ENCODE results near the gene DIP2C. TPM values are rescaled to one million over a fixed set of nuclear protein-coding genes. Genes with fewer than 3 reads are reported as not detected.

DIP2C gene
- total RNA-seq, 1 experiment from 2014 or later: 11.4 TPM

DNA sequence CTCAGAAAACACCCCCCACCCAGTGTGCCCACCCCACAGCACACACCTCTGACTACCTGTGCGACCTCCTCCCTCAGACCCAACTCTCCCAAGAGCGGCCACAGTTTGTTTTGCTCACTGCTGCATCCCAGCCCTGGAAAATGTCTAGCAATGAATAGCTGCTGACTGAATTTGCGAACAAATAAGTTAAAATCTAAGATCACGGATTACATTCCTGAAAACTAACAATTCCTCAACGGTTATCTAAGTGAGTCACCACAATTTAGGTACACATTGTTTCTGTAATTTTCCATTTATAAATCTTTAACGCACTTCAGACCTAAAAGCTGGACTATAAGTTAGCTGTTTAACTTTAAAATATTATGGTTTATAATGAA lies 319.0 kb downstream of the DIP2C start:
- no peak overlapping the region for H3K4me3 Mint-ChIP-seq (ENCODE audit: unreplicated experiment)
- no TSS peak for BruUV-seq (replicated peaks)
- H3K27ac Mint-ChIP-seq (ENCODE audit: unreplicated experiment): no peak overlapping the region
- ChIA-PET CTCF (no interaction called here), POLR2A (no interaction called here)
- Histone ChIP-seq H3K4me3 (ENCODE audit: low read depth, low read length) (no peak overlapping the region), H3K36me3 (ENCODE audit: control insufficient read depth, insufficient read depth, low read length) (peaks cover 2% of the 10 kb centered on the region; the same call in 1 of the 2 replicates), H3K4me1 (peaks cover 4% of the 10 kb centered on the region; the same call in 1 of the 2 replicates), H3K27me3 (replicated peaks; ENCODE audit: control insufficient read depth, insufficient read depth, low read length) (no peaks in the 10 kb centered on the region), H3K9me3 (no peaks in the 10 kb centered on the region)
- peaks cover 14% of the 10 kb centered on the region for H3K36me3 Mint-ChIP-seq (ENCODE audit: insufficient read depth, unreplicated experiment)
- no peaks in the 10 kb centered on the region for H3K4me1 Mint-ChIP-seq (ENCODE audit: low read depth, unreplicated experiment)
- intact Hi-C loops (cut with micrococcal nuclease; ENCODE audit: unreplicated experiment): no loop called here
- H3K27me3 Mint-ChIP-seq (ENCODE audit: insufficient read depth, unreplicated experiment): no peaks in the 10 kb centered on the region
- DNase-seq: no peak
- no peaks in the 10 kb centered on the region for H3K9me3 Mint-ChIP-seq (ENCODE audit: unreplicated experiment)
- TF ChIP-seq, protein P1, sequence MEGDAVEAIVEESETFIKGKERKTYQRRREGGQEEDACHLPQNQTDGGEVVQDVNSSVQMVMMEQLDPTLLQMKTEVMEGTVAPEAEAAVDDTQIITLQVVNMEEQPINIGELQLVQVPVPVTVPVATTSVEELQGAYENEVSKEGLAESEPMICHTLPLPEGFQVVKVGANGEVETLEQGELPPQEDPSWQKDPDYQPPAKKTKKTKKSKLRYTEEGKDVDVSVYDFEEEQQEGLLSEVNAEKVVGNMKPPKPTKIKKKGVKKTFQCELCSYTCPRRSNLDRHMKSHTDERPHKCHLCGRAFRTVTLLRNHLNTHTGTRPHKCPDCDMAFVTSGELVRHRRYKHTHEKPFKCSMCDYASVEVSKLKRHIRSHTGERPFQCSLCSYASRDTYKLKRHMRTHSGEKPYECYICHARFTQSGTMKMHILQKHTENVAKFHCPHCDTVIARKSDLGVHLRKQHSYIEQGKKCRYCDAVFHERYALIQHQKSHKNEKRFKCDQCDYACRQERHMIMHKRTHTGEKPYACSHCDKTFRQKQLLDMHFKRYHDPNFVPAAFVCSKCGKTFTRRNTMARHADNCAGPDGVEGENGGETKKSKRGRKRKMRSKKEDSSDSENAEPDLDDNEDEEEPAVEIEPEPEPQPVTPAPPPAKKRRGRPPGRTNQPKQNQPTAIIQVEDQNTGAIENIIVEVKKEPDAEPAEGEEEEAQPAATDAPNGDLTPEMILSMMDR (IDR thresholded peaks at IDR 0.05; ENCODE audit: insufficient read depth in 1 of 2, low read depth in 1 of 2, low read length in 1 of 2, severe bottlenecking in 1 of 2, unreplicated experiment in 1 of 2): no peak

DNA sequence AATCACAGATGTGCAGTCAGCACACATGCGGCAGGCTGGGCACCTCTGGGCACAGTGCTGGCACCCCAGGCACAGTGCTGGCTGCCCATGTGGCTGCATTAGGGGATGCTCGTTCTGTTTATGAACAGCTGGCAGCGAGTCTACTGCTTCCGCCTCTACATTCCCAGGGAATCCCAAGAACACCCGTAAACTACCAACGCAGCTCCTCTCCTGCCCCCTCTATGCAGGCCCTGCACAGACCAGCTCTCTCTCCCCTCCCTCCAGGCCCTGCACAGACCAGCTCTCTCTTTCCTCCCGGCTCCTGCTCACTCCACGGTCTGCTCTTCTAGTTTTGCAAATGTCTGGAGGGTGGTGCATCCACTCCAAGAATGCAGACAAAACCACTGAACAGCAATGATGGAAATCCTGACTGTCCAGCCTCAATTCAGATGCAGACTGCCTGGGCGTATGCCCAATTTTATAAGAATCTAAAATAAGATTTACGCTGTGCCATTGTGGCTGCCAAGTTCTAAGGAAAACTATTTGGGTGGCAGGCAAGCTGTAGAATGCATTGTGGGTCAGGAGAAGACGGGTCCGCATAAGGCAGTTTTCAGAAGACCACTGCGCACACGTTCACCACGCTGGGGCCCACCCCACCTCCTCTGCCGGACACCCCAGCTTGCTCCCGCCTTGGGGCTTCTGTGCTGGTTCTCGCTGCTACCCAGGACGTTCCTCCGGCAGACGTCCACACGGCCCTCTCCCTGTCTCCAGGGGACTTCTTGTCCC lies 319.6 kb downstream of the DIP2C start:
- no peak overlapping the region for H3K4me3 ChIP-seq (ENCODE audit: low read depth, low read length)
- Mint-ChIP-seq H3K27ac (ENCODE audit: unreplicated experiment) (no peak overlapping the region), H3K4me1 (ENCODE audit: low read depth, unreplicated experiment) (no peaks in the 10 kb centered on the region), H3K36me3 (ENCODE audit: insufficient read depth, unreplicated experiment) (peaks cover 10% of the 10 kb centered on the region), H3K4me3 (ENCODE audit: unreplicated experiment) (no peak overlapping the region), H3K9me3 (ENCODE audit: unreplicated experiment) (no peaks in the 10 kb centered on the region), H3K27me3 (ENCODE audit: insufficient read depth, unreplicated experiment) (no peaks in the 10 kb centered on the region)
- no peaks in the 10 kb centered on the region for H3K9me3 ChIP-seq
- no peak for DNase-seq
- CTCF ChIA-PET: no interaction called here
- peaks cover 4% of the 10 kb centered on the region; the same call in 1 of the 2 replicates for H3K4me1 ChIP-seq
- intact Hi-C loops (cut with micrococcal nuclease; ENCODE audit: unreplicated experiment): no loop called here
- no peaks in the 10 kb centered on the region for H3K36me3 ChIP-seq (ENCODE audit: control insufficient read depth, insufficient read depth, low read length)
- POLR2A ChIA-PET: interaction anchor here (0.6 kb wide), 1 partner anchor 1245 kb away, joined by 3 read pairs; no protein-coding TSS in a partner anchor
- TF ChIP-seq, protein P1 (IDR thresholded peaks at IDR 0.05; ENCODE audit: insufficient read depth in 1 of 2, low read depth in 1 of 2, low read length in 1 of 2, severe bottlenecking in 1 of 2, unreplicated experiment in 1 of 2): no peak
- H3K27me3 ChIP-seq (replicated peaks; ENCODE audit: control insufficient read depth, insufficient read depth, low read length): no peaks in the 10 kb centered on the region
- BruUV-seq (replicated peaks): no TSS peak

DNA sequence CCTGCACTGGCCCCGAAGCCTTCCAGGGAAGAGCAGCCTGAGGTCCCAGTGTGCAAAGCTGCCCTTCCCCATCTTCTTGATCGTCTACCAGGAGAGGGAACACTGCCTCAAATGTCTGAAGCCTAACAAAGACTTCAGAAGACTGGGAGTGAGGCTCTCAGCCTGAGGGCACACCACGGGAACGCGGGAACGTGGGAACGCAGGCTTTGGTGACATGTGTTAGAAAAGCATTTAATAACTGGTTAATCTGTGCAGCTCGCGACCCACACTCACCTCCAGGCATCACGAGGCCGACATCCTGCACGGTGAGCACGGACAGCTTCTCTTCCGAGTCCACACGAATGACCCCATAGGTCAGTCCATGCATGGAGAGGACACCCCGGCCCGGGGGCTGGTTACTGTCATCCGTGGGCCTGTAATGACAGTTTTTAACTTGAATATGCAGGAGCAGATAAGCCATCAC lies 320.2 kb downstream of the DIP2C start:
- Histone ChIP-seq H3K36me3 (ENCODE audit: control insufficient read depth, insufficient read depth, low read length) (no peaks in the 10 kb centered on the region), H3K4me3 (ENCODE audit: low read depth, low read length) (no peak overlapping the region), H3K4me1 (peaks cover 4% of the 10 kb centered on the region; the same call in 1 of the 2 replicates), H3K9me3 (no peaks in the 10 kb centered on the region), H3K27me3 (replicated peaks; ENCODE audit: control insufficient read depth, insufficient read depth, low read length) (no peaks in the 10 kb centered on the region)
- Mint-ChIP-seq H3K27ac (ENCODE audit: unreplicated experiment) (no peak overlapping the region), H3K4me3 (ENCODE audit: unreplicated experiment) (no peak overlapping the region), H3K4me1 (ENCODE audit: low read depth, unreplicated experiment) (no peaks in the 10 kb centered on the region), H3K9me3 (ENCODE audit: unreplicated experiment) (no peaks in the 10 kb centered on the region), H3K36me3 (ENCODE audit: insufficient read depth, unreplicated experiment) (peaks cover 10% of the 10 kb centered on the region), H3K27me3 (ENCODE audit: insufficient read depth, unreplicated experiment) (no peaks in the 10 kb centered on the region)
- ChIA-PET POLR2A (interaction anchor here (0.6 kb wide), 1 partner anchor 1246 kb away, joined by 3 read pairs; no protein-coding TSS in a partner anchor), CTCF (no interaction called here)
- no TSS peak for BruUV-seq (replicated peaks)
- no peak for DNase-seq
- TF ChIP-seq, protein P1 (IDR thresholded peaks at IDR 0.05; ENCODE audit: insufficient read depth in 1 of 2, low read depth in 1 of 2, low read length in 1 of 2, severe bottlenecking in 1 of 2, unreplicated experiment in 1 of 2): no peak
- intact Hi-C loops (cut with micrococcal nuclease; ENCODE audit: unreplicated experiment): no loop called here
